ENCODE measurements around the gene BCL3. TPM values are rescaled to one million over a fixed set of nuclear protein-coding genes. Genes with fewer than 3 reads are reported as not detected.
A peak's percentile ranks its signal among the peaks of the same experiment; 100 is the strongest.

The BCL3 gene, protein sequence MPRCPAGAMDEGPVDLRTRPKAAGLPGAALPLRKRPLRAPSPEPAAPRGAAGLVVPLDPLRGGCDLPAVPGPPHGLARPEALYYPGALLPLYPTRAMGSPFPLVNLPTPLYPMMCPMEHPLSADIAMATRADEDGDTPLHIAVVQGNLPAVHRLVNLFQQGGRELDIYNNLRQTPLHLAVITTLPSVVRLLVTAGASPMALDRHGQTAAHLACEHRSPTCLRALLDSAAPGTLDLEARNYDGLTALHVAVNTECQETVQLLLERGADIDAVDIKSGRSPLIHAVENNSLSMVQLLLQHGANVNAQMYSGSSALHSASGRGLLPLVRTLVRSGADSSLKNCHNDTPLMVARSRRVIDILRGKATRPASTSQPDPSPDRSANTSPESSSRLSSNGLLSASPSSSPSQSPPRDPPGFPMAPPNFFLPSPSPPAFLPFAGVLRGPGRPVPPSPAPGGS
- total RNA-seq (2012; rRNA removed) (1.6 and 1.9 TPM in 2 replicates), polyA plus RNA-seq (2012; rRNA removed) (24.1 and 26.0 TPM in 2 replicates), Bru-seq, nascent RNA (percentile 82 among the genes with signal in this experiment), BruChase-seq, experiment 1, labeled RNA remaining after a 6-hour chase (percentile 84 among the genes with signal in this experiment), BruChase-seq, experiment 2, labeled RNA remaining after a 2-hour chase (percentile 74 among the genes with signal in this experiment)
- 26.7 and 52.5 TPM in 2 replicates for polyA plus RNA-seq (2012; cell fraction: cytosol; rRNA removed)
- polyA plus RNA-seq (2012; cell fraction: nucleus; rRNA removed; ENCODE audit: low replicate concordance), result 76.1 and 110 TPM in 2 replicates
- long read RNA-seq, transcript BCL3-201 (9 exons, 2,038 nt), result major isoform, 5 of 18 reads
- long read RNA-seq, partial matches to known transcripts, result 2 of 18 reads
- long read RNA-seq, other reads (novel, unspliced or antisense), result 8 of 18 reads

DNA sequence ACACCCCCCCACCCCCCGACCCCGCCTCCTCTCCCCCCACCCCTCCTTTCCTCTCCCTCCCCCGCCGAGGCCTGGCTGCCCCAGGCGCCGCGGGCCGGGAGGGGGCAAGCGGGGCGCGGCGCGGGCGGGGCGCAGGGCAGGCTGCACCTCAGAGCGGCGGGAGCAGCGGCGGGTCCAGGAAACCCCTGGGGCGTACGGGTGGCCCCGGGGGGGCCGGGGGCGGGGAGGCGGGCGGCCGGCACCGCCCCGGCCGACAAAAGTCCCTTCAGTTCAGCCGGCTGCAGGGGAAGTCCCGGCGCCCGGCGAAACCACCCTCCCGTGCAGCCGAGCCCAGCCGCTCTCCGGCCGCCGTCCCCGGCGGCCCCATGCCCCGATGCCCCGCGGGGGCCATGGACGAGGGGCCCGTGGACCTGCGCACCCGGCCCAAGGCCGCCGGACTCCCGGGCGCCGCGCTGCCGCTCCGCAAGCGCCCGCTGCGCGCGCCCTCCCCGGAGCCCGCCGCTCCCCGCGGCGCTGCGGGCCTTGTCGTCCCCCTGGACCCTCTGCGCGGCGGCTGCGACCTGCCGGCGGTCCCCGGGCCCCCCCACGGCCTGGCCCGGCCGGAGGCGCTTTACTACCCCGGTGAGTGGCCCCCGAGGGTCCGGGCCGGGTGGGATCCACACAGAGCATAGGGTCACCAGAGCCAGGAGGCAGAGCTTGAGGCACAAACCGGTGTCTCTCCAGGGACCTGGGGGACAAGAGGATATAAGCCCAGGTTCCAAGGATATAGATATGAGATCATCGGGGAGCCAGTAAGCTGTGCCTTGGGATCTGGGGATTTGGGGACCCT lies at the start of gene BCL3:
Gene BCL3 (plus strand): TSS at position 283 of the 829 bp plus-strand sequence. CDS start 83 bp downstream, at position 366.
- peak within 1 kb of the TSS; percentile 98 for H3K14ac ChIP-seq (replicated peaks; ENCODE audit: low read depth, low read length)
- H3K18ac ChIP-seq (ENCODE audit: low read depth, low read length), result peak within 1 kb of the TSS; percentile 98
- intact Hi-C loops (cut with micrococcal nuclease), result no loop called here
- TF ChIP-seq MAZ (IDR thresholded peaks at IDR 0.05; ENCODE audit: borderline replicate concordance, low read depth, low read length) (peak; percentile 92; the same call in 1 of the 2 replicates), FOS (IDR thresholded peaks at IDR 0.05; ENCODE audit: low read depth, low read length) (no peak), SMC3 (IDR thresholded peaks at IDR 0.05; ENCODE audit: low read depth, low read length) (no peak), NFE2L2 (IDR thresholded peaks at IDR 0.05; ENCODE audit: low read depth, low read length) (no peak), MXI1 (IDR thresholded peaks at IDR 0.05; ENCODE audit: borderline replicate concordance, low read depth, low read length) (no peak), RCOR1 (IDR thresholded peaks at IDR 0.05; ENCODE audit: insufficient replicate concordance, low read length) (no peak)
- TF ChIP-seq, protein P1, sequence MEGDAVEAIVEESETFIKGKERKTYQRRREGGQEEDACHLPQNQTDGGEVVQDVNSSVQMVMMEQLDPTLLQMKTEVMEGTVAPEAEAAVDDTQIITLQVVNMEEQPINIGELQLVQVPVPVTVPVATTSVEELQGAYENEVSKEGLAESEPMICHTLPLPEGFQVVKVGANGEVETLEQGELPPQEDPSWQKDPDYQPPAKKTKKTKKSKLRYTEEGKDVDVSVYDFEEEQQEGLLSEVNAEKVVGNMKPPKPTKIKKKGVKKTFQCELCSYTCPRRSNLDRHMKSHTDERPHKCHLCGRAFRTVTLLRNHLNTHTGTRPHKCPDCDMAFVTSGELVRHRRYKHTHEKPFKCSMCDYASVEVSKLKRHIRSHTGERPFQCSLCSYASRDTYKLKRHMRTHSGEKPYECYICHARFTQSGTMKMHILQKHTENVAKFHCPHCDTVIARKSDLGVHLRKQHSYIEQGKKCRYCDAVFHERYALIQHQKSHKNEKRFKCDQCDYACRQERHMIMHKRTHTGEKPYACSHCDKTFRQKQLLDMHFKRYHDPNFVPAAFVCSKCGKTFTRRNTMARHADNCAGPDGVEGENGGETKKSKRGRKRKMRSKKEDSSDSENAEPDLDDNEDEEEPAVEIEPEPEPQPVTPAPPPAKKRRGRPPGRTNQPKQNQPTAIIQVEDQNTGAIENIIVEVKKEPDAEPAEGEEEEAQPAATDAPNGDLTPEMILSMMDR (conservative IDR thresholded peaks at IDR 0.05; ENCODE audit: low read depth, low read length), result no peak
- POLR2A ChIA-PET (ENCODE audit: unreplicated experiment), result no interaction called here
- H3K4ac ChIP-seq (ENCODE audit: low read depth, low read length), result peak within 1 kb of the TSS; percentile 100
- no peaks in the 10 kb centered on the region for H3K9me3 ChIP-seq (ENCODE audit: control insufficient read depth, insufficient read depth, low read length)
- no peaks in the 10 kb centered on the region for H3K27me3 ChIP-seq (ENCODE audit: control insufficient read depth, insufficient read depth, low read length)
- H2BK120ac ChIP-seq (ENCODE audit: low read depth, low read length), result peak within 1 kb of the TSS; percentile 95
- peaks cover 29% of the 10 kb centered on the region for H4K20me1 ChIP-seq (ENCODE audit: insufficient read depth, low read length)
- H3K4me3 ChIP-seq (ENCODE audit: insufficient read depth, low read depth, low read length), result peak within 1 kb of the TSS; percentile 92
- in situ Hi-C loops (cut with MboI; ENCODE audit: low sequenced_read_pairs), result no loop called here
- peak within 1 kb of the TSS; percentile 100 for H4K91ac ChIP-seq (ENCODE audit: insufficient read depth, low read depth, low read length)
- H4K8ac ChIP-seq (ENCODE audit: low read depth in 2 of 2, low read length in 2 of 2), result peak within 1 kb of the TSS; percentile 97 to 98
- peak within 1 kb of the TSS; percentile 99 for H2AK9ac ChIP-seq (replicated peaks; ENCODE audit: low read depth, low read length, poor library complexity)
- ATAC-seq (ENCODE audit: low read depth) (peak; percentile 46), DNase-seq (no peak)
- peak within 1 kb of the TSS; percentile 97 for H3K4me2 ChIP-seq (ENCODE audit: low read depth, low read length)
- peaks cover 15 to 46% of the 10 kb centered on the region in 2 experiments; a peak in 3 of 4 replicates for H3K79me1 ChIP-seq (ENCODE audit: low read depth in 1 of 2, low read length in 2 of 2)
- H3K9ac ChIP-seq (ENCODE audit: low read depth, low read length), result peak within 1 kb of the TSS; percentile 99
- BruUV-seq (replicated peaks), result no TSS peak
- H3K4me1 ChIP-seq (ENCODE audit: control insufficient read depth, insufficient read depth, low read length), result peaks cover 30% of the 10 kb centered on the region
- H3K27ac ChIP-seq (ENCODE audit: insufficient read depth, low read length), result peak within 1 kb of the TSS; percentile 97
- peak within 1 kb of the TSS; percentile 83 for H2AFZ ChIP-seq (replicated peaks; ENCODE audit: low read length, poor library complexity)
- peak within 1 kb of the TSS; percentile 93; the same call in 2 of the 3 replicates for H2BK15ac ChIP-seq (ENCODE audit: low read depth, low read length)
- CTCF ChIA-PET, result interaction anchor here (1.6 kb wide), 1 partner anchor 25 kb away, joined by 8 read pairs; no protein-coding TSS in a partner anchor
- peak within 1 kb of the TSS; percentile 96 for H3K56ac ChIP-seq (ENCODE audit: extremely low read depth, insufficient read depth, low read length)
- peaks cover 23% of the 10 kb centered on the region for H3K36me3 ChIP-seq (ENCODE audit: control insufficient read depth, insufficient read depth, low read length)
- H2BK20ac ChIP-seq (ENCODE audit: low read depth, low read length), result peak within 1 kb of the TSS; percentile 85
- H2BK5ac ChIP-seq (ENCODE audit: low read depth, low read length, poor library complexity, severe bottlenecking), result peak within 1 kb of the TSS; percentile 96
- peaks cover 15% of the 10 kb centered on the region for H3K9me1 ChIP-seq (ENCODE audit: insufficient read depth, low read length)
- dilution Hi-C loops (cut with HindIII; ENCODE audit: low sequenced_read_pairs, unreplicated experiment), result no loop called here
- H3K23ac ChIP-seq (ENCODE audit: low read depth, low read length), result peak within 1 kb of the TSS; percentile 99
- H2AK5ac ChIP-seq (ENCODE audit: low read depth, low read length), result peak within 1 kb of the TSS; percentile 92
- H4K5ac ChIP-seq (ENCODE audit: low read depth, low read length), result peak within 1 kb of the TSS; percentile 98
- WGBS, 2 experiments (ENCODE audit: extremely low coverage in 2 of 2, insufficient read length in 1 of 2), result 0% methylated on average over 30 of the region's 88 CpGs; no CpG with 5 or more reads in 1 of the 2 experiments
